Stomach (tissue), 4 donors: ENCODE measurements around the gene GTF3C6.

Experiments used
- CTCF ChIP-seq, 7 experiments: fragments of 450-650 bp in 4 of 7; fragments of 200-600 bp in 3 of 7; sonication (generic) in 3 of 7; IDR thresholded peaks; one replicate each; pipeline ENCODE4 v1.5.1; 2016 to 2019; ENCODE audit warnings: antibody characterized with exemption in 7 of 7, control low read depth in 2 of 7, mild to moderate bottlenecking in 1 of 7
- EP300 ChIP-seq: sonication (generic); formaldehyde crosslinking; IDR thresholded peaks from one replicate; pipeline ENCODE4 v1.6.1; 2017; ENCODE audit warnings: antibody characterized with exemption
- POLR2A ChIP-seq, 4 donors: fragments of 450-650 bp; IDR thresholded peaks; one replicate each; pipeline ENCODE4 v1.6.1; 2016; ENCODE audit warnings: antibody characterized with exemption in 4 of 4, control low read depth in 2 of 4, mild to moderate bottlenecking in 1 of 4, moderate library complexity in 1 of 4
- POLR2AphosphoS5 ChIP-seq, 3 donors: sonication (generic); formaldehyde crosslinking; IDR thresholded peaks; one replicate each; pipeline ENCODE4 v1.6.1; 2016; ENCODE audit warnings: antibody characterized with exemption in 3 of 3

- TF ChIP-seq CTCF (IDR thresholded peaks at IDR 0.05) (no peak), EP300 (no peak), POLR2A (IDR thresholded peaks at IDR 0.05) (peak in 2 of 4 donors; percentile 13 to 62), POLR2AphosphoS5 (IDR thresholded peaks at IDR 0.05) (peak; percentile 67 to 92 (median 80))
Measured at GRCh38 chr6:110958329-110959192, at the start of gene GTF3C6.
